ENCODE measurements around the gene EGR1. TPM values are rescaled to one million over a fixed set of nuclear protein-coding genes. Genes with fewer than 3 reads are reported as not detected.

Gene EGR1
- polyA plus RNA-seq, 1 donor (not counting 4 experiments of a cell fraction or from before 2014, with no cell fraction given), result 5.6 TPM

- dilution Hi-C loops (cut with MboI; ENCODE audit: extremely low pct_ligation_motif_present, low sequenced_read_pairs), result no loop called here
- H3K4me2 ChIP-seq (ENCODE audit: control insufficient read depth, extremely low read depth, insufficient read depth, low read depth, low read length), result no peak overlapping the region
- no peaks in the 10 kb centered on the region for H3K9me1 ChIP-seq (ENCODE audit: control insufficient read depth, extremely low read depth, insufficient read depth, low read length)
- no peaks in the 10 kb centered on the region for H3K79me2 ChIP-seq (ENCODE audit: control insufficient read depth, insufficient read depth, low read length)
- H3K9ac ChIP-seq (ENCODE audit: control insufficient read depth, extremely low read depth, insufficient read depth, low read length), result no peak overlapping the region
- H3K4me3 ChIP-seq (ENCODE audit: control insufficient read depth in 2 of 3, extremely low read depth in 1 of 3, insufficient read depth in 2 of 3, low read depth in 1 of 3, low read length in 3 of 3), result no peak overlapping the region
- H3K36me3 ChIP-seq (ENCODE audit: control insufficient read depth in 2 of 2, extremely low read depth in 1 of 2, insufficient read depth in 2 of 2, low read length in 2 of 2), result peaks cover 0 to 1% of the 10 kb centered on the region in 2 experiments
- H3K27me3 ChIP-seq (ENCODE audit: control insufficient read depth, extremely low read depth, insufficient read depth, low read length), result peaks cover 3% of the 10 kb centered on the region
- H4K20me1 ChIP-seq (ENCODE audit: control insufficient read depth, extremely low read depth, insufficient read depth, low read length), result no peaks in the 10 kb centered on the region
- H3K4me1 ChIP-seq (ENCODE audit: control insufficient read depth, extremely low read depth, insufficient read depth, low read length), result peaks cover 6% of the 10 kb centered on the region
- no peak overlapping the region for H3K27ac ChIP-seq (ENCODE audit: control insufficient read depth, insufficient read depth, low read length)
- H3K9me3 ChIP-seq (ENCODE audit: control insufficient read depth, low read depth, low read length), result no peaks in the 10 kb centered on the region
- DNase-seq (ENCODE audit: low read depth, low spot score) (no peak), FAIRE-seq (no peak)
- H2AFZ ChIP-seq (ENCODE audit: control insufficient read depth, low read length), result no peak overlapping the region
- TF ChIP-seq CTCF (optimal IDR thresholded peaks at IDR 0.05 in 1 of 3, IDR thresholded peaks at IDR 0.05 in 1 of 3, conservative IDR thresholded peaks at IDR 0.05 in 1 of 3; ENCODE audit: extremely low read depth in 1 of 3, insufficient read depth in 2 of 3, low read length in 3 of 3) (no peak), EZH2 (IDR thresholded peaks at IDR 0.05; ENCODE audit: low read length) (no peak)
Observed at GRCh38 chr5:138441221-138441620, 24.1 kb upstream of the EGR1 start.

DNA sequence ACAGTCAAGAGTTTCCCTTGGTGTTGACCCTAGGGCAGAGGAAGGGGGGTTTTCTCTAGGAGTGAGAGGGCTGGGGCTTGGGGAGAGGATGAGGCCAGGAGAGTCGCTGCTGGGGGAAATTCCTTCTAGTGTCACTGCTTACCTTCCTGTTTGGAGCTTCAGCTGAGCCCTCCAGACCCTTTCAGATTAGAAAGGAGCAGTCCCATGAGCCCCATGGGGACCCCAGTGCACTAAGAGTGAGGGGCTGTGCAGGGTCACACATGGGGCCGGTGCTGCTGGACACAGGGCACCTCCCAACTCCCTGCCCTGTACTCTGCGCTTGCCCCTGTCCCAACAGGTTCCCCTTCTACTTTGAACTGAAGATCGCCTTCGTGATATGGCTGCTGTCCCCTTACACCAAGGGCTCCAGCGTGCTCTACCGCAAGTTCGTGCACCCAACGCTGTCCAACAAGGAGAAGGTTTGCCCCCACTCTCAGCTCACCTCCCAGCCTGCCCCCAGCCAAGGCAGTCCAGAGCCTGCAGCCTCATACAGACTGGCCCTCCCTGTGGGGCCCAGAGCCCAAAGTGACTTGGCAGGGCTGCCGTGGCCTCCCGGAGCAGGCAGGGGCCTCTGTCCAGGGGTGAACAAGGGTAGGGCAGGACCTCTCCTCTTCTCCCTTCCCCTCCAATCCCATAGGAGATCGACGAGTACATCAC lies 21.1 kb upstream of the EGR1 start:
- dilution Hi-C loops (cut with MboI; ENCODE audit: extremely low pct_ligation_motif_present, low sequenced_read_pairs), result no loop called here
- H3K4me1 ChIP-seq (ENCODE audit: control insufficient read depth, extremely low read depth, insufficient read depth, low read length), result peaks cover 2% of the 10 kb centered on the region
- no peak overlapping the region for H3K4me3 ChIP-seq (ENCODE audit: control insufficient read depth in 2 of 3, extremely low read depth in 1 of 3, insufficient read depth in 2 of 3, low read depth in 1 of 3, low read length in 3 of 3)
- H3K9ac ChIP-seq (ENCODE audit: control insufficient read depth, extremely low read depth, insufficient read depth, low read length), result no peak overlapping the region
- H3K36me3 ChIP-seq (ENCODE audit: control insufficient read depth in 2 of 2, extremely low read depth in 1 of 2, insufficient read depth in 2 of 2, low read length in 2 of 2), result no peaks in the 10 kb centered on the region
- H3K27ac ChIP-seq (ENCODE audit: control insufficient read depth, insufficient read depth, low read length), result no peak overlapping the region
- FAIRE-seq, result no peak
- DNase-seq (ENCODE audit: low read depth, low spot score), result no peak
- H3K9me1 ChIP-seq (ENCODE audit: control insufficient read depth, extremely low read depth, insufficient read depth, low read length), result no peaks in the 10 kb centered on the region
- TF ChIP-seq CTCF (optimal IDR thresholded peaks at IDR 0.05 in 1 of 3, IDR thresholded peaks at IDR 0.05 in 1 of 3, conservative IDR thresholded peaks at IDR 0.05 in 1 of 3; ENCODE audit: extremely low read depth in 1 of 3, insufficient read depth in 2 of 3, low read length in 3 of 3), result no peak
- no peak for TF ChIP-seq EZH2 (IDR thresholded peaks at IDR 0.05; ENCODE audit: low read length)
- H3K9me3 ChIP-seq (ENCODE audit: control insufficient read depth, low read depth, low read length), result no peaks in the 10 kb centered on the region
- no peak overlapping the region for H3K4me2 ChIP-seq (ENCODE audit: control insufficient read depth, extremely low read depth, insufficient read depth, low read depth, low read length)
- H4K20me1 ChIP-seq (ENCODE audit: control insufficient read depth, extremely low read depth, insufficient read depth, low read length), result no peaks in the 10 kb centered on the region
- no peaks in the 10 kb centered on the region for H3K79me2 ChIP-seq (ENCODE audit: control insufficient read depth, insufficient read depth, low read length)
- H2AFZ ChIP-seq (ENCODE audit: control insufficient read depth, low read length), result no peak overlapping the region
- no peaks in the 10 kb centered on the region for H3K27me3 ChIP-seq (ENCODE audit: control insufficient read depth, extremely low read depth, insufficient read depth, low read length)
